Measurements from ENCODE around the gene FBXL20. TPM values are rescaled to one million over a fixed set of nuclear protein-coding genes. Genes with fewer than 3 reads are reported as not detected.

Gene FBXL20
- total and polyA plus RNA-seq, 9 of the 15 experiments (the other 6 are each of a cell fraction or from before 2014, with no cell fraction given): 1.8 to 15.1 (median 5.6) TPM

- intact Hi-C loops (cut with micrococcal nuclease) (no loop called here), in situ Hi-C loops (cut with MboI) (no loop called here)
- TF ChIP-seq ZZZ3 (IDR thresholded peaks at IDR 0.05) (no peak), EWSR1 (IDR thresholded peaks at IDR 0.05; ENCODE audit: borderline replicate concordance, low read depth, partially characterized antibody) (no peak), ZNF778 (CRISPR knock-in tag; IDR thresholded peaks at IDR 0.05) (no peak)
- TF ChIP-seq, protein P1, sequence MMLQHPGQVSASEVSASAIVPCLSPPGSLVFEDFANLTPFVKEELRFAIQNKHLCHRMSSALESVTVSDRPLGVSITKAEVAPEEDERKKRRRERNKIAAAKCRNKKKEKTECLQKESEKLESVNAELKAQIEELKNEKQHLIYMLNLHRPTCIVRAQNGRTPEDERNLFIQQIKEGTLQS (IDR thresholded peaks at IDR 0.05): no peak
- TF ChIP-seq, protein P1 (CRISPR knock-in tag; conservative IDR thresholded peaks at IDR 0.05): no peak
- Histone ChIP-seq H3K36me3 (ENCODE audit: control insufficient read depth, insufficient read depth, low read length) (no peaks in the 10 kb centered on the region), H3K9me1 (ENCODE audit: control insufficient read depth, insufficient read depth, low read length) (no peaks in the 10 kb centered on the region), H3K9me3 (replicated peaks; ENCODE audit: control insufficient read depth, insufficient read depth, low read depth, low read length) (no peaks in the 10 kb centered on the region), H3K9ac (ENCODE audit: insufficient read depth in 1 of 2, low read depth in 2 of 2, low read length in 2 of 2) (no peak overlapping the region), H3K4me2 (ENCODE audit: insufficient read depth, low read length) (no peak overlapping the region), H2AFZ (ENCODE audit: low read depth, low read length) (no peak overlapping the region), H3K27me3 (ENCODE audit: control insufficient read depth in 2 of 2, insufficient read depth in 2 of 2, low read length in 2 of 2) (peaks cover 17 to 54% of the 10 kb centered on the region in 2 experiments; a peak in 4 of 5 replicates), H3K79me2 (ENCODE audit: control insufficient read depth, insufficient read depth, low read length) (no peaks in the 10 kb centered on the region), H3K4me1 (replicated peaks in 1 of 2; ENCODE audit: control insufficient read depth in 2 of 2, insufficient read depth in 2 of 2, low read length in 2 of 2) (peaks cover 0 to 27% of the 10 kb centered on the region in 2 experiments; a peak in 2 of 5 replicates), H4K20me1 (replicated peaks; ENCODE audit: control insufficient read depth, insufficient read depth, low read length) (no peaks in the 10 kb centered on the region), H3K27ac (ENCODE audit: extremely low read depth, low read depth, low read length) (no peak overlapping the region), H3K4me3 (no peak overlapping the region)
- ChIA-PET CTCF (ENCODE audit: low intra/inter-chr PET ratio) (no interaction called here), POLR2A (interaction anchor here (0.7 to 1.3 kb wide), 2 partner anchors 10 to 22 kb away, joined by 3 read pairs; partner anchors contain the start of gene RPL19)
- ATAC-seq (no peak), DNase-seq (ENCODE audit: extremely low read depth in 1 of 4, low spot score in 3 of 4) (no peak), FAIRE-seq (no peak)
- 27% methylated on average over 7 of the region's 7 CpGs for WGBS (ENCODE audit: insufficient coverage, low coverage, missing lambda C conversion rate)
- no TSS peak for BruUV-seq (replicated peaks)
These were observed 179.3 kb downstream of the FBXL20 start for GRCh38 chr17:39222151-39222550.
